ENCODE measurements around the gene VAV2.

VAV2 gene

GRCh38 chr9:133935328-133936005 lies 56.7 kb downstream of the VAV2 start:
- no peak for TF ChIP-seq BACH2 (CRISPR knock-in tag; IDR thresholded peaks at IDR 0.05; ENCODE audit: borderline replicate concordance)
- TF ChIP-seq ZC3H10 (CRISPR knock-in tag; IDR thresholded peaks at IDR 0.05) = no peak
- no peak for TF ChIP-seq RARB (CRISPR knock-in tag; IDR thresholded peaks at IDR 0.05)
- 0 out of 2 replicates have a peak, but pooled peaks have one; percentile 41 for TF ChIP-seq SNAI2 (CRISPR knock-in tag; IDR thresholded peaks at IDR 0.05)
- 0 out of 2 replicates have a peak, but pooled peaks have one; percentile 23 for TF ChIP-seq PATZ1 (CRISPR knock-in tag; IDR thresholded peaks at IDR 0.05; ENCODE audit: borderline replicate concordance)
- no peak for TF ChIP-seq ISL1 (CRISPR knock-in tag; IDR thresholded peaks at IDR 0.05)
- TF ChIP-seq GLIS3 (CRISPR knock-in tag; IDR thresholded peaks at IDR 0.05) = no peak
- TF ChIP-seq CREB5 (CRISPR knock-in tag; IDR thresholded peaks at IDR 0.05; ENCODE audit: low read depth) = no peak
- TF ChIP-seq PPARA (CRISPR knock-in tag; IDR thresholded peaks at IDR 0.05; ENCODE audit: borderline replicate concordance) = no peak
- no peak for TF ChIP-seq ZNF70 (CRISPR knock-in tag; IDR thresholded peaks at IDR 0.05)
- 0 out of 2 replicates have a peak, but pooled peaks have one; percentile 25 for TF ChIP-seq ZFP3 (CRISPR knock-in tag; IDR thresholded peaks at IDR 0.05)
- TF ChIP-seq POU6F1 (CRISPR knock-in tag; IDR thresholded peaks at IDR 0.05; ENCODE audit: borderline replicate concordance, low read depth) = no peak
- TF ChIP-seq ZNF565 (CRISPR knock-in tag; conservative IDR thresholded peaks at IDR 0.05; ENCODE audit: low read depth) = 0 out of 2 replicates have a peak, but pooled peaks have one; percentile 6
- TF ChIP-seq ESRRG (CRISPR knock-in tag; IDR thresholded peaks at IDR 0.05) = no peak
- TF ChIP-seq ARNTL (CRISPR knock-in tag; IDR thresholded peaks at IDR 0.05; ENCODE audit: borderline replicate concordance, low read depth) = no peak
- TF ChIP-seq TOX (CRISPR knock-in tag; IDR thresholded peaks at IDR 0.05; ENCODE audit: borderline replicate concordance) = no peak
- no peak for TF ChIP-seq ZNF8 (CRISPR knock-in tag; IDR thresholded peaks at IDR 0.05)
- TF ChIP-seq ZFP30 (CRISPR knock-in tag; IDR thresholded peaks at IDR 0.05) = no peak
- no peak for TF ChIP-seq OSR1 (CRISPR knock-in tag; IDR thresholded peaks at IDR 0.05)
- ATAC-seq = peak; percentile 44

GRCh38 chr9:133934482-133935232 lies 57.5 kb downstream of the VAV2 start:
- no peak for TF ChIP-seq OSR1 (CRISPR knock-in tag; IDR thresholded peaks at IDR 0.05)
- TF ChIP-seq PATZ1 (CRISPR knock-in tag; IDR thresholded peaks at IDR 0.05; ENCODE audit: borderline replicate concordance) = no peak
- no peak for TF ChIP-seq TSHZ2 (CRISPR knock-in tag; IDR thresholded peaks at IDR 0.05)
- no peak for TF ChIP-seq ESRRG (CRISPR knock-in tag; IDR thresholded peaks at IDR 0.05)
- no peak for TF ChIP-seq ARNTL (CRISPR knock-in tag; IDR thresholded peaks at IDR 0.05; ENCODE audit: borderline replicate concordance, low read depth)
- no peak for TF ChIP-seq CREB5 (CRISPR knock-in tag; IDR thresholded peaks at IDR 0.05; ENCODE audit: low read depth)
- no peak for TF ChIP-seq CSRNP3 (CRISPR knock-in tag; IDR thresholded peaks at IDR 0.05)
- no peak for TF ChIP-seq ISL1 (CRISPR knock-in tag; IDR thresholded peaks at IDR 0.05)
- TF ChIP-seq ZFP3 (CRISPR knock-in tag; IDR thresholded peaks at IDR 0.05) = no peak
- TF ChIP-seq CSDC2 (CRISPR knock-in tag; IDR thresholded peaks at IDR 0.05) = no peak
- TF ChIP-seq ZC3H10 (CRISPR knock-in tag; IDR thresholded peaks at IDR 0.05) = no peak
- TF ChIP-seq BACH2 (CRISPR knock-in tag; IDR thresholded peaks at IDR 0.05; ENCODE audit: borderline replicate concordance) = no peak
- no peak for TF ChIP-seq GLIS3 (CRISPR knock-in tag; IDR thresholded peaks at IDR 0.05)
- no peak for ATAC-seq
